ENCODE results near the gene TMEM266. TPM values are rescaled to one million over a fixed set of nuclear protein-coding genes. Genes with fewer than 3 reads are reported as not detected.

TMEM266 gene
- total RNA-seq, 4 donors from 2014 or later: 1.4 to 3.1 (median 2.3) TPM

GRCh38 chr15:76070921-76071635, 11.3 kb downstream of the TMEM266 start:
- no peak for TF ChIP-seq CTCF (IDR thresholded peaks at IDR 0.05)
- no peak for TF ChIP-seq POLR2A (IDR thresholded peaks at IDR 0.05)
- TF ChIP-seq EP300 (IDR thresholded peaks at IDR 0.05): no peak
- no peak for TF ChIP-seq POLR2AphosphoS5 (IDR thresholded peaks at IDR 0.05)
- H3K4me1 ChIP-seq: no peaks in the 10 kb centered on the region
- 86% methylated on average over 4 of the region's 4 CpGs for WGBS

GRCh38 chr15:76071806-76072205, 12.0 kb downstream of the TMEM266 start:
- 78% methylated on average over 7 of the region's 7 CpGs for WGBS
- TF ChIP-seq POLR2AphosphoS5 (IDR thresholded peaks at IDR 0.05) (no peak), EP300 (IDR thresholded peaks at IDR 0.05) (no peak), POLR2A (IDR thresholded peaks at IDR 0.05) (no peak), CTCF (IDR thresholded peaks at IDR 0.05) (no peak)
- Histone ChIP-seq H3K27ac (no peak overlapping the region), H3K4me1 (no peaks in the 10 kb centered on the region), H3K36me3 (no peaks in the 10 kb centered on the region), H3K4me3 (no peak overlapping the region), H3K27me3 (no peaks in the 10 kb centered on the region), H3K9me3 (no peaks in the 10 kb centered on the region)
- DNase-seq (ENCODE audit: low spot score in 2 of 2): no peak

More at GRCh38 chr15:76070921-76071635, 11.3 kb downstream of the TMEM266 start:
- Histone ChIP-seq H3K36me3 (no peaks in the 10 kb centered on the region), H3K9me3 (no peaks in the 10 kb centered on the region), H3K27ac (no peak overlapping the region), H3K4me3 (no peak overlapping the region), H3K27me3 (no peaks in the 10 kb centered on the region)
- no peak for DNase-seq (ENCODE audit: low spot score in 2 of 2)

GRCh38 chr15:76073554-76073953, 13.8 kb downstream of the TMEM266 start:
- H3K27me3 ChIP-seq: no peaks in the 10 kb centered on the region
- H3K4me3 ChIP-seq: no peak overlapping the region
- no peak for DNase-seq (ENCODE audit: low spot score in 2 of 2)
- no peaks in the 10 kb centered on the region for H3K9me3 ChIP-seq
- H3K4me1 ChIP-seq: no peaks in the 10 kb centered on the region
- no peak for TF ChIP-seq POLR2A (IDR thresholded peaks at IDR 0.05)
- no peak for TF ChIP-seq EP300 (IDR thresholded peaks at IDR 0.05)
- no peak for TF ChIP-seq CTCF (IDR thresholded peaks at IDR 0.05)
- no peak overlapping the region for H3K27ac ChIP-seq
- WGBS: 85% methylated on average over 2 of the region's 2 CpGs
- H3K36me3 ChIP-seq: no peaks in the 10 kb centered on the region

GRCh38 chr15:76075046-76075445, 15.3 kb downstream of the TMEM266 start:
- Histone ChIP-seq H3K27ac (no peak overlapping the region), H3K4me1 (no peaks in the 10 kb centered on the region), H3K4me3 (no peak overlapping the region), H3K27me3 (no peaks in the 10 kb centered on the region), H3K9me3 (no peaks in the 10 kb centered on the region), H3K36me3 (no peaks in the 10 kb centered on the region)
- no peak for DNase-seq (ENCODE audit: low spot score in 2 of 2)
- TF ChIP-seq EP300 (IDR thresholded peaks at IDR 0.05) (no peak), CTCF (IDR thresholded peaks at IDR 0.05) (no peak), POLR2AphosphoS5 (IDR thresholded peaks at IDR 0.05) (no peak), POLR2A (IDR thresholded peaks at IDR 0.05) (no peak)

- Histone ChIP-seq H3K27ac (no peak overlapping the region), H3K4me3 (no peak overlapping the region), H3K27me3 (no peaks in the 10 kb centered on the region), H3K4me1 (no peaks in the 10 kb centered on the region), H3K9me3 (no peaks in the 10 kb centered on the region), H3K36me3 (no peaks in the 10 kb centered on the region)
- TF ChIP-seq POLR2A (IDR thresholded peaks at IDR 0.05) (no peak), CTCF (IDR thresholded peaks at IDR 0.05) (no peak), POLR2AphosphoS5 (IDR thresholded peaks at IDR 0.05) (no peak), EP300 (IDR thresholded peaks at IDR 0.05) (no peak)
- DNase-seq (ENCODE audit: low spot score in 2 of 2): no peak
- 73% methylated on average over 5 of the region's 5 CpGs for WGBS
Measured at GRCh38 chr15:76078285-76078877, 18.6 kb downstream of the TMEM266 start.

All from suprapubic skin (tissue), 4 donors.